Suprapubic skin (tissue), 4 donors: ENCODE data around the gene CUL5. TPM values are rescaled to one million over a fixed set of nuclear protein-coding genes. Genes with fewer than 3 reads are reported as not detected.

Experiments used
- DNase-seq, 2 donors: peaks; one replicate each; pipeline ENCODE4 v3.0.0-alpha.2; 2019; ENCODE audit warnings: low spot score in 2 of 2
- H3K27ac ChIP-seq: fragments of 200-600 bp; sonication (generic); one replicate; pipeline ENCODE4 v1.5.1; 2019
- H3K27me3 ChIP-seq: fragments of 200-600 bp; sonication (generic); one replicate; pipeline ENCODE4 v1.5.1; 2019
- H3K36me3 ChIP-seq: fragments of 200-600 bp; sonication (generic); one replicate; pipeline ENCODE4 v1.5.1; 2019
- H3K4me1 ChIP-seq: fragments of 200-600 bp; sonication (generic); one replicate; pipeline ENCODE4 v1.5.1; 2019
- H3K4me3 ChIP-seq: fragments of 200-600 bp; sonication (generic); one replicate; pipeline ENCODE4 v1.5.1; 2019; ENCODE audit warnings: mild to moderate bottlenecking
- H3K9me3 ChIP-seq: fragments of 200-600 bp; sonication (generic); one replicate; pipeline ENCODE4 v1.5.1; 2019
- EP300 ChIP-seq: sonication (generic); formaldehyde crosslinking; IDR thresholded peaks from one replicate; pipeline ENCODE4 v1.6.1; 2017; ENCODE audit warnings: antibody characterized with exemption
- POLR2A ChIP-seq, 2 donors: fragments of 450-650 bp; IDR thresholded peaks; one replicate each; pipeline ENCODE4 v1.6.1; 2017; ENCODE audit warnings: antibody characterized with exemption in 2 of 2, mild to moderate bottlenecking in 2 of 2, moderate library complexity in 2 of 2
- POLR2AphosphoS5 ChIP-seq, 3 donors: sonication (generic); formaldehyde crosslinking; IDR thresholded peaks; one replicate each; pipeline ENCODE4 v1.6.1; 2017; ENCODE audit warnings: antibody characterized with exemption in 3 of 3
- WGBS: methylation state at CpG from one replicate; pipeline ENCODE4 v1.1.5; 2018; 5-methylcytosine and 5-hydroxymethylcytosine counted together
- total RNA-seq, 4 donors: library from RNA; depleted of rRNA; stranded (reverse); fragments of >200 nt; gene quantifications; one replicate each; pipeline ENCODE4 v1.1.0, GENCODE V29; 2016
- TF ChIP-seq, protein P1 (sequence below), 2 donors: fragments of 200-600 bp in 1 of 2; fragments of 450-650 bp in 1 of 2; sonication (generic) in 1 of 2; IDR thresholded peaks; one replicate each; pipeline ENCODE4 v1.5.1; 2016 to 2019; ENCODE audit warnings: antibody characterized with exemption in 2 of 2, mild to moderate bottlenecking in 1 of 2, moderate library complexity in 1 of 2

CUL5 gene
- total RNA-seq, 4 donors from 2014 or later: 24.8 to 59.1 (median 38.4) TPM

GRCh38 chr11:108093128-108093904 is 84.6 kb downstream of the CUL5 start:
- Histone ChIP-seq H3K9me3 (no peaks in the 10 kb centered on the region), H3K27me3 (no peaks in the 10 kb centered on the region), H3K4me1 (no peaks in the 10 kb centered on the region), H3K36me3 (peaks cover 64% of the 10 kb centered on the region), H3K4me3 (no peak overlapping the region), H3K27ac (no peak overlapping the region)
- DNase-seq: no peak
- TF ChIP-seq, protein P1, sequence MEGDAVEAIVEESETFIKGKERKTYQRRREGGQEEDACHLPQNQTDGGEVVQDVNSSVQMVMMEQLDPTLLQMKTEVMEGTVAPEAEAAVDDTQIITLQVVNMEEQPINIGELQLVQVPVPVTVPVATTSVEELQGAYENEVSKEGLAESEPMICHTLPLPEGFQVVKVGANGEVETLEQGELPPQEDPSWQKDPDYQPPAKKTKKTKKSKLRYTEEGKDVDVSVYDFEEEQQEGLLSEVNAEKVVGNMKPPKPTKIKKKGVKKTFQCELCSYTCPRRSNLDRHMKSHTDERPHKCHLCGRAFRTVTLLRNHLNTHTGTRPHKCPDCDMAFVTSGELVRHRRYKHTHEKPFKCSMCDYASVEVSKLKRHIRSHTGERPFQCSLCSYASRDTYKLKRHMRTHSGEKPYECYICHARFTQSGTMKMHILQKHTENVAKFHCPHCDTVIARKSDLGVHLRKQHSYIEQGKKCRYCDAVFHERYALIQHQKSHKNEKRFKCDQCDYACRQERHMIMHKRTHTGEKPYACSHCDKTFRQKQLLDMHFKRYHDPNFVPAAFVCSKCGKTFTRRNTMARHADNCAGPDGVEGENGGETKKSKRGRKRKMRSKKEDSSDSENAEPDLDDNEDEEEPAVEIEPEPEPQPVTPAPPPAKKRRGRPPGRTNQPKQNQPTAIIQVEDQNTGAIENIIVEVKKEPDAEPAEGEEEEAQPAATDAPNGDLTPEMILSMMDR (IDR thresholded peaks at IDR 0.05): no peak
- no peak for TF ChIP-seq POLR2AphosphoS5 (IDR thresholded peaks at IDR 0.05)
- TF ChIP-seq EP300: no peak
- no peak for TF ChIP-seq POLR2A (IDR thresholded peaks at IDR 0.05)
- WGBS: 92% methylated on average over 4 of the region's 4 CpGs

DNA sequence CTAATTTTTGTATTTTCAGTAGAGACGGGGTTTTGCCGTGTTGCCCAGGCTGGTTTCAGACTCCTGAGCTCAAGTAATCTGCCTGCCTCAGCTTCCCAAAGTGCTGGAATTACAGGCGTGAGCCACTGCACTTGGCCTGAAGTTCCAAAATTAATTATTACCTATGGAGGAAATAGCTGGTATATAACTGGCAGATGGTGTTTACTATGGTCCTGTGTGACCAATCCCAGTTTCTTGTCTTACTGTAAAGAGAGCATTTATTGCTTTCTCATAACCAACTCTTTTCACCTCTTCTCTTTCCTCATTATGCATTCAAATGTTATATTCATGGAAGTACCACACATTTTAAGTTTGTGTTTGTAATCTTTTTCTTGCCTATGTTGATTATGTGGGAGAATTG is 88.5 kb downstream of the CUL5 start:
- Histone ChIP-seq H3K27ac (no peak overlapping the region), H3K4me1 (no peaks in the 10 kb centered on the region), H3K9me3 (no peaks in the 10 kb centered on the region), H3K27me3 (no peaks in the 10 kb centered on the region), H3K36me3 (peaks cover 73% of the 10 kb centered on the region), H3K4me3 (no peak overlapping the region)
- WGBS: 86% methylated on average over 3 of the region's 3 CpGs
- TF ChIP-seq, protein P1 (IDR thresholded peaks at IDR 0.05): no peak
- TF ChIP-seq POLR2A (IDR thresholded peaks at IDR 0.05): no peak
- TF ChIP-seq EP300: no peak
- no peak for TF ChIP-seq POLR2AphosphoS5 (IDR thresholded peaks at IDR 0.05)
- no peak for DNase-seq

DNA sequence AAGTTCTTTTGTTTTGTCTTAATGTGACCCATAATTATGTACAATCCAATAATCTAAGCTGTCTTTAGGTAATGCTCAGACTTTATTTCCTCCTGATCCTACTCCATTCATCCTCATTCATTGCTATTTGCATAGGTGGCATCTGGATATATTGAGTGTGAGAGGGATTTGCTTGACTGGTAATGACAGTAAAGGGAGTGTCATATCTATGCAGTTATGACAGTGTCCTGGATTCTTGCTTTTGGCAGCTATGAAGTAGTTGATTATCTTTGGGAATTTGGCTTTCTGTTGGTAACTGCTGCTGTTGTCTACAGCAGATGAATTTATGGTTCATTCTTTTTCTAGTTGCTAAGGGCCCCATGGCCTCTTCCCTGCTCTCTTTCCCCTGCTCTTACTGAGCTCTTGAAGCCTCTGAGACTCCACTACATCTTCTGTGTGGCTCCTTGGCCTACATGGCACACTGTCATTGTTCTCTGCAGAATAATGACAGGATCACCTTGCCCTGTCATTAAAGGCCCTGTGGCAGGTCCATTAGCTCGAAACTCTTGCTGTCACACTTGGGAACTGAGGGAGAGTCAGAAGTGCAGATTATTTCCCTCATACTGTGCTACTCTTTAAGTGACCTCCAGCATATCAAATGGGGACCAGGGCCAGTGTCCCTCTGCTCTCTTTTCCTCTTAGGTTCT is 92.5 kb downstream of the CUL5 start:
- Histone ChIP-seq H3K9me3 (no peaks in the 10 kb centered on the region), H3K4me1 (no peaks in the 10 kb centered on the region), H3K36me3 (peaks cover 84% of the 10 kb centered on the region), H3K4me3 (no peak overlapping the region), H3K27me3 (no peaks in the 10 kb centered on the region), H3K27ac (no peak overlapping the region)
- 96% methylated on average over 1 of the region's 1 CpG for WGBS
- no peak for DNase-seq
- no peak for TF ChIP-seq POLR2AphosphoS5 (IDR thresholded peaks at IDR 0.05)
- TF ChIP-seq, protein P1 (IDR thresholded peaks at IDR 0.05): no peak
- no peak for TF ChIP-seq POLR2A (IDR thresholded peaks at IDR 0.05)
- no peak for TF ChIP-seq EP300

DNA sequence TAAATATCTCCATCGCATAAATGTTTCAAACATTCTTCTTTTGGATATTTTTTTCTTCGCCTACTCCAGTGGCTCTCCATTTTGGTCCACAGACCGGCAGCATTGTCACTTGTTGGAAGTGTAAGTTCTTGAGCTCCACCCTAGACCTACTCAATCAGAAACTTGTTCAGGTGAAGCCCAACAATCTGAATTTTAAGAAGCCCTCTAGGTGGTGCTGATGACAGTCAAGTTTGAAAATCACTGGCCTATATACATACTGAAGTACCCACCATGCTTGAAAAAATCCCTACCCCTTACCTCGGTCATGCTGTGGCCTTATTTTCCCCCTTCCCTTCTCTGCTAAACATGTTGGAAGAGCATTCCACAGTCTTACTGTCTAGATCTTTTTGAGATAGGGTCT is 102.4 kb downstream of the CUL5 start:
- H3K4me1 ChIP-seq: peaks cover 12% of the 10 kb centered on the region
- TF ChIP-seq EP300 (no peak), POLR2A (IDR thresholded peaks at IDR 0.05) (no peak), POLR2AphosphoS5 (IDR thresholded peaks at IDR 0.05) (no peak)
- TF ChIP-seq, protein P1 (IDR thresholded peaks at IDR 0.05): no peak
- H3K36me3 ChIP-seq: peaks cover 3% of the 10 kb centered on the region
- peak in 1 of 2 donors; percentile 32 for DNase-seq
- no peak overlapping the region for H3K27ac ChIP-seq
- 94% methylated on average over 4 of the region's 4 CpGs for WGBS
- H3K4me3 ChIP-seq: no peak overlapping the region
- H3K27me3 ChIP-seq: no peaks in the 10 kb centered on the region
- no peaks in the 10 kb centered on the region for H3K9me3 ChIP-seq

DNA sequence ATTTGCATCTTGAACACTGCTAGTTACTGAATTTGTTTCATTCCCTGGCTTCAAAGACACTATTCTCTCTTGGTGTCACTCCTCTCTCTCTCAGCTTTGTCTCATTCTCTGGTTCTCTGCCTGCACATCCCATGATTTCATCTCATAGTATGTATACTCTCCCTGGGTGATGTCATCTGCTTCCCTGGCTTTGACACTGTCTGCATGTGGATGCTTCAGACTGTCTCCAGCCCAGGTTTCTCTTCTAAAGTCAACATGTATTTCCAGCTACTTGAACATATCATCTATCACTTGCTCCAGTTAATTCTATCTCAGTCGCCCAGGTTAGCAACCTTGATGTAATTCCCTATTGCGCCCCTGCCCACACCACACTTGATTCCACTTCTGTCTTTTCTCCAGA is 103.4 kb downstream of the CUL5 start:
- no peaks in the 10 kb centered on the region for H3K9me3 ChIP-seq
- H3K4me1 ChIP-seq: peaks cover 12% of the 10 kb centered on the region
- H3K27me3 ChIP-seq: no peaks in the 10 kb centered on the region
- no peak overlapping the region for H3K4me3 ChIP-seq
- H3K27ac ChIP-seq: no peak overlapping the region
- WGBS: 92% methylated on average over 2 of the region's 2 CpGs
- peaks cover 2% of the 10 kb centered on the region for H3K36me3 ChIP-seq
- DNase-seq: no peak
- TF ChIP-seq, protein P1 (IDR thresholded peaks at IDR 0.05): no peak
- TF ChIP-seq EP300: no peak
- no peak for TF ChIP-seq POLR2AphosphoS5 (IDR thresholded peaks at IDR 0.05)
- TF ChIP-seq POLR2A (IDR thresholded peaks at IDR 0.05): no peak
